Astrocyte of the cerebellum (primary cell): Measurements from ENCODE around the gene DENND4A.
"Not testable (repeated sequence)": the region's sequence is repeated elsewhere in the genome, so short reads cannot be mapped to it uniquely, and the experiment has no call there.

Experiments used
- DNase-seq: peaks from one replicate; pipeline ENCODE4 v3.0.0-alpha.2; 2011; ENCODE audit warnings: low read depth
- H3K4me3 ChIP-seq: 2 replicates; pipeline ENCODE4 v1.5.1; 2011; ENCODE audit warnings: mild to moderate bottlenecking, low read depth, low read length, moderate library complexity
- CTCF ChIP-seq: IDR thresholded peaks from 2 replicates; pipeline ENCODE4 v1.5.1; 2012; ENCODE audit warnings: low read length, low read depth, moderate library complexity, mild to moderate bottlenecking; ENCODE audit errors: missing control alignments
- in situ Hi-C: cut with HindIII; loops from 2 replicates; pipeline ENCODE4 v1.10.0; 2017; ENCODE audit warnings: low sequenced_read_pairs

The DENND4A gene

GRCh38 chr15:65626856-65627255 lies 165.2 kb downstream of the DENND4A start:
- TF ChIP-seq CTCF: no peak
- H3K4me3 ChIP-seq: no peak overlapping the region
- in situ Hi-C loops: loop anchor here (25.0 kb wide), 1 partner anchor 235 kb away; the partner anchor contains the start of gene RAB11A
- DNase-seq: no peak

- no peak for TF ChIP-seq CTCF
- H3K4me3 ChIP-seq: no peak overlapping the region
- in situ Hi-C loops: no loop called here
- DNase-seq: no peak
Measured at GRCh38 chr15:65623103-65623502, 169.0 kb downstream of the DENND4A start.

- in situ Hi-C loops: no loop called here
- no peak within 1 kb of the TSS for H3K4me3 ChIP-seq
- DNase-seq: no peak
- no peak for TF ChIP-seq CTCF
Measured at GRCh38 chr15:65621638-65622037, 170.5 kb downstream of the DENND4A start, which contains the start of gene SLC24A1. SLC24A1 (plus strand) TSS chr15:65621938; CDS start chr15:65624081, 2,143 bp downstream.

- no peak for TF ChIP-seq CTCF
- in situ Hi-C loops: no loop called here
- H3K4me3 ChIP-seq: no peak overlapping the region
- no peak for DNase-seq
Measured at GRCh38 chr15:65620833-65621232, 171.3 kb downstream of the DENND4A start.

GRCh38 chr15:65619626-65620290 lies 172.3 kb downstream of the DENND4A start:
- DNase-seq: no peak
- no peak overlapping the region for H3K4me3 ChIP-seq
- in situ Hi-C loops: no loop called here
- no peak for TF ChIP-seq CTCF

- no peak for DNase-seq
- no peak overlapping the region for H3K4me3 ChIP-seq
- in situ Hi-C loops: no loop called here
- TF ChIP-seq CTCF: no peak
Measured at GRCh38 chr15:65618560-65619109, 173.5 kb downstream of the DENND4A start.

- DNase-seq, in situ Hi-C loops, H3K4me3 ChIP-seq: not testable (repeated sequence)
Measured at GRCh38 chr15:65615887-65616286, 176.2 kb downstream of the DENND4A start.
